SK-N-SH (cell line): ENCODE results near the gene ARAF. TPM values are rescaled to one million over a fixed set of nuclear protein-coding genes. Genes with fewer than 3 reads are reported as not detected.
A peak's percentile ranks its signal among the peaks of the same experiment; 100 is the strongest.

Experiments used
- CTCF ChIA-PET: fragments of 300-600, 350-600 bp; formaldehyde crosslinking; extraction: SDS; loops from one replicate; lab custom pipeline; 2021; lab: Yijun Ruan, JAX
- POLR2A ChIA-PET: fragments of 350-600 bp; sonication (Branson Sonifier 250); formaldehyde crosslinking; extraction: SDS; loops from one replicate; lab custom pipeline; 2020; ENCODE audit warnings: antibody characterized with exemption, inconsistent platforms; lab: Yijun Ruan, JAX
- DNase-seq: peaks from one replicate; pipeline ENCODE4 v3.0.0; 2012
- H2AFZ ChIP-seq: fragments of 200-600 bp; sonication (generic); 2 replicates; pipeline ENCODE4 v1.8.1; 2016; ENCODE audit warnings: antibody characterized with exemption, mild to moderate bottlenecking, low read depth
- H3F3A ChIP-seq: fragments of 200-600 bp; sonication (generic); replicated peaks from 2 replicates; pipeline ENCODE3; 2016; ENCODE audit warnings: antibody characterized with exemption, mild to moderate bottlenecking; ENCODE audit not compliant: insufficient read depth
- H3K27ac ChIP-seq, 2 experiments: fragments of 200-500 bp in 1 of 2; fragments of 200-600 bp in 1 of 2; sonication (Bioruptor generic) in 1 of 2; sonication (generic), shearing (Covaris generic) in 1 of 2; 2 replicates each; pipeline versions ENCODE4 v1.5.1 to v1.6.1; 2014 to 2016; ENCODE audit warnings: low read depth in 2 of 2, inconsistent platforms in 1 of 2, low read length in 1 of 2, mild to moderate bottlenecking in 1 of 2, mixed read lengths in 1 of 2
- H3K27me3 ChIP-seq: fragments of 200-600 bp; sonication (generic), shearing (Covaris generic); 2 replicates; pipeline ENCODE4 v1.6.1; 2016; ENCODE audit warnings: mixed run types; ENCODE audit not compliant: insufficient read depth
- H3K36me3 ChIP-seq, 2 experiments: fragments of 200-500 bp in 1 of 2; fragments of 200-600 bp in 1 of 2; sonication (Bioruptor generic) in 1 of 2; sonication (generic) in 1 of 2; replicated peaks in 1 of 2; 2 replicates each; pipeline versions ENCODE3 to v1.5.1; 2014 to 2016; ENCODE audit warnings: low read length in 1 of 2, mild to moderate bottlenecking in 1 of 2; ENCODE audit not compliant: insufficient read depth in 2 of 2, control insufficient read depth in 1 of 2
- H3K4me1 ChIP-seq, 2 experiments: fragments of 200-500 bp in 1 of 2; fragments of 200-600 bp in 1 of 2; sonication (Bioruptor generic) in 1 of 2; sonication (generic), shearing (Covaris generic) in 1 of 2; 2 replicates each; pipeline versions ENCODE4 v1.5.1 to v1.6.1; 2014 to 2016; ENCODE audit warnings: low read depth in 1 of 2, low read length in 1 of 2, mixed run types in 1 of 2; ENCODE audit not compliant: insufficient read depth in 2 of 2, control insufficient read depth in 1 of 2
- H3K4me2 ChIP-seq: fragments of 200-600 bp; sonication (generic), shearing (Covaris generic); 2 replicates; pipeline ENCODE4 v1.6.1; 2017; ENCODE audit warnings: mixed run types
- H3K4me3 ChIP-seq, 2 experiments: fragments of 200-500 bp in 1 of 2; fragments of 200-600 bp in 1 of 2; sonication (Bioruptor generic) in 1 of 2; sonication (generic), shearing (Covaris generic) in 1 of 2; 2 replicates each; pipeline versions ENCODE4 v1.5.1 to v1.8.1; 2014 to 2016; ENCODE audit warnings: low read depth in 2 of 2, inconsistent platforms in 1 of 2, low read length in 1 of 2, mild to moderate bottlenecking in 1 of 2, mixed read lengths in 1 of 2, moderate library complexity in 1 of 2
- H3K79me2 ChIP-seq: fragments of 200-600 bp; sonication (generic); 2 replicates; pipeline ENCODE4 v1.8.1; 2017; ENCODE audit warnings: mild to moderate bottlenecking; ENCODE audit not compliant: insufficient read depth
- H3K9ac ChIP-seq: fragments of 200-600 bp; sonication (generic); 2 replicates; pipeline ENCODE4 v1.6.1; 2017; ENCODE audit warnings: mixed run types
- H3K9me2 ChIP-seq: fragments of 200-600 bp; sonication (generic); 2 replicates; pipeline ENCODE4 v1.6.1; 2017; ENCODE audit warnings: mixed run types
- H3K9me3 ChIP-seq: fragments of 200-600 bp; sonication (generic); 2 replicates; pipeline ENCODE4 v1.6.1; 2017; ENCODE audit warnings: mixed run types, mild to moderate bottlenecking, moderate library complexity
- H4K20me1 ChIP-seq: fragments of 200-600 bp; sonication (generic); 2 replicates; pipeline ENCODE4 v1.6.1; 2017; ENCODE audit warnings: mild to moderate bottlenecking, mixed run types; ENCODE audit not compliant: insufficient read depth
- ELF1 ChIP-seq: IDR thresholded peaks from 2 replicates; pipeline ENCODE4 v1.4.0; 2012
- EP300 ChIP-seq, 2 experiments: IDR thresholded peaks; 2 replicates each; pipeline versions ENCODE4 v1.4.0 to v1.6.1; 2012; ENCODE audit warnings: borderline replicate concordance in 1 of 2, low read depth in 1 of 2, low read length in 1 of 2
- EZH2phosphoT487 ChIP-seq: fragments of 200-600 bp; sonication (generic); IDR thresholded peaks from 2 replicates; pipeline ENCODE4 v1.6.1; 2017; ENCODE audit warnings: low read depth, mixed run types, mild to moderate bottlenecking, antibody characterized with exemption, moderate library complexity, borderline replicate concordance
- FOSL2 ChIP-seq: IDR thresholded peaks from 2 replicates; pipeline ENCODE4 v1.4.0; 2012; ENCODE audit warnings: low read depth, mild to moderate bottlenecking, moderate library complexity, borderline replicate concordance
- FOXJ3 ChIP-seq: sonication (generic); formaldehyde crosslinking; IDR thresholded peaks from 2 replicates; pipeline ENCODE4 v1.5.1; 2020; ENCODE audit warnings: mild to moderate bottlenecking, missing genetic modification reagents
- GABPA ChIP-seq: IDR thresholded peaks from 2 replicates; pipeline ENCODE4 v1.4.0; 2012; ENCODE audit warnings: low read depth, mild to moderate bottlenecking
- GATA2 ChIP-seq: sonication (generic); formaldehyde crosslinking; IDR thresholded peaks from 2 replicates; pipeline ENCODE4 v1.5.0; 2020; ENCODE audit warnings: mild to moderate bottlenecking, missing genetic modification reagents
- JUND ChIP-seq: IDR thresholded peaks from 2 replicates; pipeline ENCODE4 v1.4.0; 2012
- NFIC ChIP-seq: IDR thresholded peaks from 2 replicates; pipeline ENCODE4 v1.4.0; 2012; ENCODE audit warnings: borderline replicate concordance
- POLR2AphosphoS5 ChIP-seq: IDR thresholded peaks from 2 replicates; pipeline ENCODE4 v1.6.1; 2012; ENCODE audit warnings: low read depth, low read length
- TCF12 ChIP-seq: IDR thresholded peaks from 2 replicates; pipeline ENCODE4 v1.4.0; 2012
- TEAD4 ChIP-seq: IDR thresholded peaks from 2 replicates; pipeline ENCODE4 v1.4.0; 2012; ENCODE audit warnings: mild to moderate bottlenecking, borderline replicate concordance; ENCODE audit not compliant: insufficient read depth
- USF1 ChIP-seq: IDR thresholded peaks from 2 replicates; pipeline ENCODE4 v1.4.0; 2012; ENCODE audit warnings: low read depth, borderline replicate concordance
- YY1 ChIP-seq: IDR thresholded peaks from 2 replicates; pipeline ENCODE4 v1.4.0; 2012; ENCODE audit warnings: low read depth, mild to moderate bottlenecking
- WGBS: methylation state at CpG from one replicate; pipeline ENCODE4 v1.1.6; 2017; ENCODE audit warnings: low lambda C conversion rate; 5-methylcytosine and 5-hydroxymethylcytosine counted together
- polyA plus RNA-seq, 3 experiments: library from polyadenylated mRNA; depleted of rRNA; stranded (reverse); fragments of >200 nt; gene quantifications; 2 replicates each; pipeline ENCODE4 v1.2.3, GENCODE V29; 2012
- TF ChIP-seq, protein P1 (sequence below): fragments of 200-600 bp; sonication (generic); IDR thresholded peaks from 2 replicates; pipeline ENCODE4 v1.6.1; 2017; ENCODE audit warnings: antibody characterized with exemption, mild to moderate bottlenecking, moderate library complexity
- TF ChIP-seq, protein P2 (sequence below): IDR thresholded peaks from 2 replicates; pipeline ENCODE4 v1.4.0; 2012; ENCODE audit warnings: low read depth
- TF ChIP-seq, protein P3 (sequence below): IDR thresholded peaks from 2 replicates; pipeline ENCODE4; 2012
- TF ChIP-seq, protein P4 (sequence below): IDR thresholded peaks from 2 replicates; pipeline ENCODE4 v1.4.0; 2012; ENCODE audit warnings: low read depth, borderline replicate concordance

The ARAF gene
- polyA plus RNA-seq, 1 of the 3 experiments (the other 2 are of a cell fraction) = 48.6 TPM

GRCh38 chrX:47581731-47582647 lies 21.0 kb downstream of the ARAF start, which contains the start of gene TIMP1:
Gene TIMP1, plus strand, starts transcription at chrX:47582436. Its CDS starts 980 bp downstream, at chrX:47583416.
- peaks cover 8% of the 10 kb centered on the region for H3F3A ChIP-seq
- H3K9ac ChIP-seq = peak within 1 kb of the TSS; percentile 80
- H2AFZ ChIP-seq = peak within 1 kb of the TSS; percentile 43; the same call in 1 of the 2 replicates
- no peaks in the 10 kb centered on the region for H4K20me1 ChIP-seq
- TF ChIP-seq JUND = peak; percentile 37; the same call in 1 of the 2 replicates
- TF ChIP-seq, protein P1, sequence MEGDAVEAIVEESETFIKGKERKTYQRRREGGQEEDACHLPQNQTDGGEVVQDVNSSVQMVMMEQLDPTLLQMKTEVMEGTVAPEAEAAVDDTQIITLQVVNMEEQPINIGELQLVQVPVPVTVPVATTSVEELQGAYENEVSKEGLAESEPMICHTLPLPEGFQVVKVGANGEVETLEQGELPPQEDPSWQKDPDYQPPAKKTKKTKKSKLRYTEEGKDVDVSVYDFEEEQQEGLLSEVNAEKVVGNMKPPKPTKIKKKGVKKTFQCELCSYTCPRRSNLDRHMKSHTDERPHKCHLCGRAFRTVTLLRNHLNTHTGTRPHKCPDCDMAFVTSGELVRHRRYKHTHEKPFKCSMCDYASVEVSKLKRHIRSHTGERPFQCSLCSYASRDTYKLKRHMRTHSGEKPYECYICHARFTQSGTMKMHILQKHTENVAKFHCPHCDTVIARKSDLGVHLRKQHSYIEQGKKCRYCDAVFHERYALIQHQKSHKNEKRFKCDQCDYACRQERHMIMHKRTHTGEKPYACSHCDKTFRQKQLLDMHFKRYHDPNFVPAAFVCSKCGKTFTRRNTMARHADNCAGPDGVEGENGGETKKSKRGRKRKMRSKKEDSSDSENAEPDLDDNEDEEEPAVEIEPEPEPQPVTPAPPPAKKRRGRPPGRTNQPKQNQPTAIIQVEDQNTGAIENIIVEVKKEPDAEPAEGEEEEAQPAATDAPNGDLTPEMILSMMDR = no peak
- TF ChIP-seq ELF1 = peak; percentile 69
- peak; percentile 65; the same call in 1 of the 2 replicates for TF ChIP-seq FOSL2
- TF ChIP-seq, protein P2, sequence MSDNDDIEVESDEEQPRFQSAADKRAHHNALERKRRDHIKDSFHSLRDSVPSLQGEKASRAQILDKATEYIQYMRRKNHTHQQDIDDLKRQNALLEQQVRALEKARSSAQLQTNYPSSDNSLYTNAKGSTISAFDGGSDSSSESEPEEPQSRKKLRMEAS = peak; percentile 71
- TF ChIP-seq YY1 = peak; percentile 65; the same call in 1 of the 2 replicates
- peak; percentile 56; the same call in 1 of the 2 replicates for TF ChIP-seq NFIC
- TF ChIP-seq USF1 = no peak
- no peak for TF ChIP-seq GATA2 (CRISPR knock-in tag)
- peak; percentile 50 for TF ChIP-seq GABPA
- TF ChIP-seq, protein P3, sequence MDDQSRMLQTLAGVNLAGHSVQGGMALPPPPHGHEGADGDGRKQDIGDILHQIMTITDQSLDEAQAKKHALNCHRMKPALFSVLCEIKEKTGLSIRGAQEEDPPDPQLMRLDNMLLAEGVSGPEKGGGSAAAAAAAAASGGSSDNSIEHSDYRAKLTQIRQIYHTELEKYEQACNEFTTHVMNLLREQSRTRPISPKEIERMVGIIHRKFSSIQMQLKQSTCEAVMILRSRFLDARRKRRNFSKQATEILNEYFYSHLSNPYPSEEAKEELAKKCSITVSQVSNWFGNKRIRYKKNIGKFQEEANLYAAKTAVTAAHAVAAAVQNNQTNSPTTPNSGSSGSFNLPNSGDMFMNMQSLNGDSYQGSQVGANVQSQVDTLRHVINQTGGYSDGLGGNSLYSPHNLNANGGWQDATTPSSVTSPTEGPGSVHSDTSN = peak; percentile 71
- TF ChIP-seq EZH2phosphoT487 = no peak
- TF ChIP-seq, protein P4, sequence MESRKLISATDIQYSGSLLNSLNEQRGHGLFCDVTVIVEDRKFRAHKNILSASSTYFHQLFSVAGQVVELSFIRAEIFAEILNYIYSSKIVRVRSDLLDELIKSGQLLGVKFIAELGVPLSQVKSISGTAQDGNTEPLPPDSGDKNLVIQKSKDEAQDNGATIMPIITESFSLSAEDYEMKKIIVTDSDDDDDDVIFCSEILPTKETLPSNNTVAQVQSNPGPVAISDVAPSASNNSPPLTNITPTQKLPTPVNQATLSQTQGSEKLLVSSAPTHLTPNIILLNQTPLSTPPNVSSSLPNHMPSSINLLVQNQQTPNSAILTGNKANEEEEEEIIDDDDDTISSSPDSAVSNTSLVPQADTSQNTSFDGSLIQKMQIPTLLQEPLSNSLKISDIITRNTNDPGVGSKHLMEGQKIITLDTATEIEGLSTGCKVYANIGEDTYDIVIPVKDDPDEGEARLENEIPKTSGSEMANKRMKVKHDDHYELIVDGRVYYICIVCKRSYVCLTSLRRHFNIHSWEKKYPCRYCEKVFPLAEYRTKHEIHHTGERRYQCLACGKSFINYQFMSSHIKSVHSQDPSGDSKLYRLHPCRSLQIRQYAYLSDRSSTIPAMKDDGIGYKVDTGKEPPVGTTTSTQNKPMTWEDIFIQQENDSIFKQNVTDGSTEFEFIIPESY = no peak
- TF ChIP-seq POLR2AphosphoS5 = peak; percentile 43; the same call in 1 of the 2 replicates
- no peak for TF ChIP-seq FOXJ3 (CRISPR knock-in tag)
- TF ChIP-seq TEAD4 = no peak
- peak in 1 of 2 experiments; percentile 55; a peak in 1 of 4 replicates for TF ChIP-seq EP300 (IDR thresholded peaks at IDR 0.05; ENCODE audit: borderline replicate concordance in 1 of 2, low read depth in 1 of 2, low read length in 1 of 2)
- peak; percentile 53; the same call in 1 of the 2 replicates for TF ChIP-seq TCF12
- TF ChIP-seq, all 33 proteins: peak for 11
- DNase-seq = peak; percentile 86
- CTCF ChIA-PET = interaction anchor here (0.7 to 3.1 kb wide), 6 partner anchors 10 to 62 kb away, joined by 3 to 9 read pairs (median 3); partner anchors contain the start of gene SYN1
- Histone ChIP-seq H3K27me3 (no peaks in the 10 kb centered on the region; the same call in 1 of the 2 replicates), H3K27ac (peak within 1 kb of the TSS; percentile 31 to 33; a peak in 3 of 4 replicates), H3K9me3 (no peaks in the 10 kb centered on the region), H3K36me3 (peaks cover 0 to 2% of the 10 kb centered on the region in 2 experiments), H3K79me2 (peaks cover 13% of the 10 kb centered on the region; the same call in 1 of the 2 replicates), H3K4me1 (peaks cover 0 to 2% of the 10 kb centered on the region in 2 experiments; a peak in 1 of 4 replicates), H3K9me2 (no peaks in the 10 kb centered on the region), H3K4me3 (peak within 1 kb of the TSS; percentile 54 to 67), H3K4me2 (peak within 1 kb of the TSS; percentile 82)
- POLR2A ChIA-PET = interaction anchor here (1.4 to 1.5 kb wide), 2 partner anchors 30 to 38 kb away, joined by 5 to 6 read pairs; partner anchors contain the start of gene SYN1
- 4% methylated on average over 22 of the region's 28 CpGs for WGBS
